Gastroesophageal sphincter (tissue), 3 donors: ENCODE results near the gene RIC8B.

ENCODE experiments used
- EP300 ChIP-seq: sonication (generic); formaldehyde crosslinking; IDR thresholded peaks from one replicate; pipeline ENCODE4 v1.6.1; 2017; ENCODE audit warnings: antibody characterized with exemption, mild to moderate bottlenecking
- POLR2A ChIP-seq, 2 donors: fragments of 450-650 bp; IDR thresholded peaks; one replicate each; pipeline ENCODE4 v1.6.1; 2017; ENCODE audit warnings: antibody characterized with exemption in 2 of 2, mild to moderate bottlenecking in 2 of 2, moderate library complexity in 1 of 2
- TF ChIP-seq, protein P1 (sequence below), 4 experiments: fragments of 200-600 bp in 2 of 4; fragments of 450-650 bp in 2 of 4; sonication (generic) in 1 of 4; IDR thresholded peaks; one replicate each; pipeline ENCODE4 v1.5.1; 2017 to 2019; ENCODE audit warnings: antibody characterized with exemption in 4 of 4, mild to moderate bottlenecking in 2 of 4, moderate library complexity in 2 of 4

DNA sequence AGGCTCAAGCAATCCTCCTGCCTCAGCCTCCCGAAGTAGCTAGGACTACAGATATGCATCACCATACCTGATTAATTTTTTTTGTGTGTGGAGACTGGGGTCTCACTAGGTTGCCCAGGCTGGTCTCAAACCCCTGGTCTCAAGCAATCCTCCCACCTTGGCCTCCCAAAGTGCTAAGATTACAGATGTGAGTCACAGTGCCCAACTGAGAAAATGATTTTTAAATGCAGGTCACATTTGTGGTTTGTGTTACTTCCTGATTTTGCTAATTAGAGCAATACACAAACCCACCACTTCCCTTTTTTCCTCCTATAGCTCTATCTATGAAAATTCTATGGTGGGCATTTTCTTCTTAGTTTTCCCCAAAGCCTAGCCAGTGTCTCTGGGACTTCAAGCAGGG is 135.7 kb downstream of the RIC8B start:
- TF ChIP-seq, protein P1, sequence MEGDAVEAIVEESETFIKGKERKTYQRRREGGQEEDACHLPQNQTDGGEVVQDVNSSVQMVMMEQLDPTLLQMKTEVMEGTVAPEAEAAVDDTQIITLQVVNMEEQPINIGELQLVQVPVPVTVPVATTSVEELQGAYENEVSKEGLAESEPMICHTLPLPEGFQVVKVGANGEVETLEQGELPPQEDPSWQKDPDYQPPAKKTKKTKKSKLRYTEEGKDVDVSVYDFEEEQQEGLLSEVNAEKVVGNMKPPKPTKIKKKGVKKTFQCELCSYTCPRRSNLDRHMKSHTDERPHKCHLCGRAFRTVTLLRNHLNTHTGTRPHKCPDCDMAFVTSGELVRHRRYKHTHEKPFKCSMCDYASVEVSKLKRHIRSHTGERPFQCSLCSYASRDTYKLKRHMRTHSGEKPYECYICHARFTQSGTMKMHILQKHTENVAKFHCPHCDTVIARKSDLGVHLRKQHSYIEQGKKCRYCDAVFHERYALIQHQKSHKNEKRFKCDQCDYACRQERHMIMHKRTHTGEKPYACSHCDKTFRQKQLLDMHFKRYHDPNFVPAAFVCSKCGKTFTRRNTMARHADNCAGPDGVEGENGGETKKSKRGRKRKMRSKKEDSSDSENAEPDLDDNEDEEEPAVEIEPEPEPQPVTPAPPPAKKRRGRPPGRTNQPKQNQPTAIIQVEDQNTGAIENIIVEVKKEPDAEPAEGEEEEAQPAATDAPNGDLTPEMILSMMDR (IDR thresholded peaks at IDR 0.05), result no peak
- TF ChIP-seq EP300 (no peak), POLR2A (IDR thresholded peaks at IDR 0.05) (no peak)
